HepG2 (cell line): Measurements from ENCODE around the gene SIRT7. TPM values are rescaled to one million over a fixed set of nuclear protein-coding genes. Genes with fewer than 3 reads are reported as not detected.

Source experiments
- AGO1 ChIP-seq: fragments of 200-400 bp; formaldehyde crosslinking; IDR thresholded peaks from 2 replicates; pipeline ENCODE4 v1.6.1; 2017; ENCODE audit warnings: mild to moderate bottlenecking, low read depth, low read length, moderate library complexity; ENCODE audit not compliant: poor library complexity, severe bottlenecking
- CREBL2 ChIP-seq: sonication (generic); formaldehyde crosslinking; IDR thresholded peaks from 2 replicates; pipeline ENCODE4 v1.8.1; 2023; ENCODE audit warnings: missing genetic modification reagents, mild to moderate bottlenecking, borderline replicate concordance
- DNMT3B ChIP-seq: conservative IDR thresholded peaks from 2 replicates; pipeline ENCODE4 v1.6.1; 2016; ENCODE audit warnings: missing biosample characterization, control low read depth
- FLYWCH1 ChIP-seq: sonication (generic); formaldehyde crosslinking; IDR thresholded peaks from 2 replicates; pipeline ENCODE4 v1.8.1; 2023; ENCODE audit warnings: mild to moderate bottlenecking, missing genetic modification reagents
- HOXA3 ChIP-seq: sonication (generic); formaldehyde crosslinking; IDR thresholded peaks from 2 replicates; pipeline ENCODE4 v1.5.0; 2020; ENCODE audit warnings: missing genetic modification reagents
- PTBP1 ChIP-seq: fragments of 200-400 bp; formaldehyde crosslinking; IDR thresholded peaks from 2 replicates; pipeline ENCODE4 v1.6.1; 2018; ENCODE audit warnings: low read length, low read depth; ENCODE audit not compliant: poor library complexity, severe bottlenecking
- REL ChIP-seq: sonication (generic); formaldehyde crosslinking; conservative IDR thresholded peaks from 2 replicates; pipeline ENCODE4 v1.8.0; 2022; ENCODE audit warnings: mild to moderate bottlenecking, missing genetic modification reagents, moderate library complexity
- RXRA ChIP-seq: sonication (generic); formaldehyde crosslinking; IDR thresholded peaks from 2 replicates; pipeline ENCODE4 v1.5.1; 2020; ENCODE audit warnings: missing genetic modification reagents
- SP4 ChIP-seq: sonication (generic); formaldehyde crosslinking; IDR thresholded peaks from 2 replicates; pipeline ENCODE4 v1.8.1; 2023; ENCODE audit warnings: mild to moderate bottlenecking, missing genetic modification reagents
- ZBTB33 ChIP-seq: sonication (generic); formaldehyde crosslinking; IDR thresholded peaks from 2 replicates; pipeline ENCODE4 v1.4.0; 2020; ENCODE audit warnings: missing genetic modification reagents
- ZFY ChIP-seq: sonication (generic); formaldehyde crosslinking; IDR thresholded peaks from 2 replicates; pipeline ENCODE4 v1.4.0; 2020; ENCODE audit warnings: missing genetic modification reagents
- ZNF138 ChIP-seq: sonication (generic); formaldehyde crosslinking; IDR thresholded peaks from 2 replicates; pipeline ENCODE4 v1.5.0; 2020; ENCODE audit warnings: mild to moderate bottlenecking, low read depth, missing genetic modification reagents
- polyA plus RNA-seq, 8 experiments: library from polyadenylated mRNA; depleted of rRNA in 3 of 8; stranded (reverse) in 7 of 8; unstranded in 1 of 8; fragments of >200 nt; fragmentation: Illumina TruSeq in 4 of 8; extraction: Trizol in 4 of 8; gene quantifications; 2 replicates each; pipeline versions ENCODE4 v1.2.1 to v1.2.3, GENCODE V29; 2011 to 2016; ENCODE audit warnings: low read depth in 4 of 8, missing spikeins in 1 of 8, mixed read lengths in 1 of 8; ENCODE audit not compliant: insufficient read depth in 1 of 8
- total RNA-seq, 5 experiments: library from RNA; depleted of rRNA; stranded (reverse); fragments of >200 nt; fragmentation: Illumina TruSeq; extraction: Trizol; gene quantifications; 2 replicates each; pipeline ENCODE4 v1.2.3, GENCODE V29; 2016; ENCODE audit warnings: low read depth in 1 of 5
- TF ChIP-seq, protein P1 (sequence below): sonication (generic); formaldehyde crosslinking; IDR thresholded peaks from 2 replicates; pipeline ENCODE4 v1.8.0; 2022; ENCODE audit warnings: missing genetic modification reagents, mild to moderate bottlenecking, moderate library complexity, borderline replicate concordance
- TF ChIP-seq, protein P2 (sequence below): sonication (generic); formaldehyde crosslinking; IDR thresholded peaks from 2 replicates; pipeline ENCODE4 v1.8.0; 2022; ENCODE audit warnings: mild to moderate bottlenecking, missing genetic modification reagents, moderate library complexity
- TF ChIP-seq, protein P3 (sequence below): sonication (generic); formaldehyde crosslinking; IDR thresholded peaks from 2 replicates; pipeline ENCODE4 v1.4.0; 2020; ENCODE audit warnings: missing genetic modification reagents
- TF ChIP-seq, protein P4 (sequence below): sonication (generic); formaldehyde crosslinking; IDR thresholded peaks from 2 replicates; pipeline ENCODE4 v1.9.0; 2021; ENCODE audit warnings: missing genetic modification reagents, borderline replicate concordance
- TF ChIP-seq, protein P5 (sequence below): sonication (generic); formaldehyde crosslinking; IDR thresholded peaks from 2 replicates; pipeline ENCODE4 v1.8.1; 2023; ENCODE audit warnings: mild to moderate bottlenecking, missing genetic modification reagents

SIRT7 gene
- total and polyA plus RNA-seq, 2 of the 13 experiments (the other 11 are each of a cell fraction or from before 2014, with no cell fraction given): 8.3 to 24.8 TPM

DNA sequence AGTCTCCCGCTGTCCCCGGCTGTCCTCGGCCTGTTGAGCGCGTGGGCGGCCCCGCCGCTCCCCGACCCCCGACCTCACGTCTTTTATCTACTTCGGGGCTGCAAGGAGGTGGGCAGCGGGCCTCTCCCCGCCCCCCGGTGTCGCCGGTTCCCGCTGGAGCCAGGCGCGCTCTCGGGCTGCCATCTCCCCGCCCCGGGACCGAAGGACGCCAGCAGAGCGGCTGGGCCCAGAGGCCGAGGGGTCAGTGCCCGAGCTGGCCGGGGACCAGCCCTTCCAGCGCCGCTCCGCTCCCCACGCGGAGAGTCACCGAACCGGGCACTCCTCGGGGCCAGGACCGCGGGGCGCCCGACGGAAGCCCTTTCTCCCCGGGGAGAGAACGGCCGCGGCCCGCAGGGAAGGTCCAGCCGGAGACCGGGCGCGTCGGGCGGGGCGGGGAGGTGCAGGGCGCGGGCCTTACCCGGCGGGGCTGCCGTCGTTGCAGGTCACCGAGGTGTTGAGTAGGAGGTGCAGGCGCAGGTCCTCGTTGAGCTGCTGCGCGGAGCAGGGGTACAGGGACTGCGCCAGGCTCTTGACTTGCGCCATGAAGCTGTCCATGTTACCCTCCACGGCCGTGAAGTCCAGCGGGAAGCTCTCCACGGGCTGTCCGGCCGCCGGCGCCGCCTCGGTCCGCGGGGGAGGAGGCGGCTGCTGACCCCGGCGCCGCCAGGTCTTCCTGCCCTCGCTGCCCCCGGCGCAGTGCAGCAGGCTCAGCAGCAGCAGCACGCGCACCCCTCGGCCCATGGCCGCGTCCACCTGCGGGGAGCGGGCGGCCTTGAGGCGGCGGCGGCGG is 42.4 kb upstream of the SIRT7 start (continued):
- TF ChIP-seq, protein P1, sequence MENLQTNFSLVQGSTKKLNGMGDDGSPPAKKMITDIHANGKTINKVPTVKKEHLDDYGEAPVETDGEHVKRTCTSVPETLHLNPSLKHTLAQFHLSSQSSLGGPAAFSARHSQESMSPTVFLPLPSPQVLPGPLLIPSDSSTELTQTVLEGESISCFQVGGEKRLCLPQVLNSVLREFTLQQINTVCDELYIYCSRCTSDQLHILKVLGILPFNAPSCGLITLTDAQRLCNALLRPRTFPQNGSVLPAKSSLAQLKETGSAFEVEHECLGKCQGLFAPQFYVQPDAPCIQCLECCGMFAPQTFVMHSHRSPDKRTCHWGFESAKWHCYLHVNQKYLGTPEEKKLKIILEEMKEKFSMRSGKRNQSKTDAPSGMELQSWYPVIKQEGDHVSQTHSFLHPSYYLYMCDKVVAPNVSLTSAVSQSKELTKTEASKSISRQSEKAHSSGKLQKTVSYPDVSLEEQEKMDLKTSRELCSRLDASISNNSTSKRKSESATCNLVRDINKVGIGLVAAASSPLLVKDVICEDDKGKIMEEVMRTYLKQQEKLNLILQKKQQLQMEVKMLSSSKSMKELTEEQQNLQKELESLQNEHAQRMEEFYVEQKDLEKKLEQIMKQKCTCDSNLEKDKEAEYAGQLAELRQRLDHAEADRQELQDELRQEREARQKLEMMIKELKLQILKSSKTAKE: peak; percentile 70
- TF ChIP-seq ZNF138 (CRISPR knock-in tag) (no peak), ZFY (CRISPR knock-in tag) (peak; percentile 66), ZBTB33 (CRISPR knock-in tag) (0 out of 2 replicates have a peak, but pooled peaks have one; percentile 4), REL (CRISPR knock-in tag) (peak; percentile 67; the same call in 1 of the 2 replicates), HOXA3 (CRISPR knock-in tag) (peak; percentile 1; the same call in 1 of the 2 replicates), SP4 (CRISPR knock-in tag) (peak; percentile 51; the same call in 1 of the 2 replicates), PTBP1 (peak; percentile 56), FLYWCH1 (0 out of 2 replicates have a peak, but pooled peaks have one; percentile 60), CREBL2 (CRISPR knock-in tag) (peak; percentile 43; the same call in 1 of the 2 replicates), AGO1 (peak; percentile 79), DNMT3B (CRISPR knock-in tag) (peak; percentile 69; the same call in 1 of the 2 replicates), RXRA (CRISPR knock-in tag) (no peak; the same call in 1 of the 2 replicates)
- TF ChIP-seq, protein P2, sequence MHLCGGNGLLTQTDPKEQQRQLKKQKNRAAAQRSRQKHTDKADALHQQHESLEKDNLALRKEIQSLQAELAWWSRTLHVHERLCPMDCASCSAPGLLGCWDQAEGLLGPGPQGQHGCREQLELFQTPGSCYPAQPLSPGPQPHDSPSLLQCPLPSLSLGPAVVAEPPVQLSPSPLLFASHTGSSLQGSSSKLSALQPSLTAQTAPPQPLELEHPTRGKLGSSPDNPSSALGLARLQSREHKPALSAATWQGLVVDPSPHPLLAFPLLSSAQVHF (CRISPR knock-in tag): peak; percentile 73; the same call in 1 of the 2 replicates
- TF ChIP-seq, protein P3, sequence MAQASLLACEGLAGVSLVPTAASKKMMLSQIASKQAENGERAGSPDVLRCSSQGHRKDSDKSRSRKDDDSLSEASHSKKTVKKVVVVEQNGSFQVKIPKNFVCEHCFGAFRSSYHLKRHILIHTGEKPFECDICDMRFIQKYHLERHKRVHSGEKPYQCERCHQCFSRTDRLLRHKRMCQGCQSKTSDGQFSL: 0 out of 2 replicates have a peak, but pooled peaks have one; percentile 3
- TF ChIP-seq, protein P4, sequence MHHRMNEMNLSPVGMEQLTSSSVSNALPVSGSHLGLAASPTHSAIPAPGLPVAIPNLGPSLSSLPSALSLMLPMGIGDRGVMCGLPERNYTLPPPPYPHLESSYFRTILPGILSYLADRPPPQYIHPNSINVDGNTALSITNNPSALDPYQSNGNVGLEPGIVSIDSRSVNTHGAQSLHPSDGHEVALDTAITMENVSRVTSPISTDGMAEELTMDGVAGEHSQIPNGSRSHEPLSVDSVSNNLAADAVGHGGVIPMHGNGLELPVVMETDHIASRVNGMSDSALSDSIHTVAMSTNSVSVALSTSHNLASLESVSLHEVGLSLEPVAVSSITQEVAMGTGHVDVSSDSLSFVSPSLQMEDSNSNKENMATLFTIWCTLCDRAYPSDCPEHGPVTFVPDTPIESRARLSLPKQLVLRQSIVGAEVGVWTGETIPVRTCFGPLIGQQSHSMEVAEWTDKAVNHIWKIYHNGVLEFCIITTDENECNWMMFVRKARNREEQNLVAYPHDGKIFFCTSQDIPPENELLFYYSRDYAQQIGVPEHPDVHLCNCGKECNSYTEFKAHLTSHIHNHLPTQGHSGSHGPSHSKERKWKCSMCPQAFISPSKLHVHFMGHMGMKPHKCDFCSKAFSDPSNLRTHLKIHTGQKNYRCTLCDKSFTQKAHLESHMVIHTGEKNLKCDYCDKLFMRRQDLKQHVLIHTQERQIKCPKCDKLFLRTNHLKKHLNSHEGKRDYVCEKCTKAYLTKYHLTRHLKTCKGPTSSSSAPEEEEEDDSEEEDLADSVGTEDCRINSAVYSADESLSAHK: peak; percentile 73; the same call in 1 of the 2 replicates
- TF ChIP-seq, protein P5, sequence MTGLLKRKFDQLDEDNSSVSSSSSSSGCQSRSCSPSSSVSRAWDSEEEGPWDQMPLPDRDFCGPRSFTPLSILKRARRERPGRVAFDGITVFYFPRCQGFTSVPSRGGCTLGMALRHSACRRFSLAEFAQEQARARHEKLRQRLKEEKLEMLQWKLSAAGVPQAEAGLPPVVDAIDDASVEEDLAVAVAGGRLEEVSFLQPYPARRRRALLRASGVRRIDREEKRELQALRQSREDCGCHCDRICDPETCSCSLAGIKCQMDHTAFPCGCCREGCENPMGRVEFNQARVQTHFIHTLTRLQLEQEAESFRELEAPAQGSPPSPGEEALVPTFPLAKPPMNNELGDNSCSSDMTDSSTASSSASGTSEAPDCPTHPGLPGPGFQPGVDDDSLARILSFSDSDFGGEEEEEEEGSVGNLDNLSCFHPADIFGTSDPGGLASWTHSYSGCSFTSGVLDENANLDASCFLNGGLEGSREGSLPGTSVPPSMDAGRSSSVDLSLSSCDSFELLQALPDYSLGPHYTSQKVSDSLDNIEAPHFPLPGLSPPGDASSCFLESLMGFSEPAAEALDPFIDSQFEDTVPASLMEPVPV (CRISPR knock-in tag): peak; percentile 75; the same call in 1 of the 2 replicates
